Endothelial cell (in vitro differentiated cells): ENCODE results near the gene EPSTI1. TPM values are rescaled to one million over a fixed set of nuclear protein-coding genes. Genes with fewer than 3 reads are reported as not detected.

Experiments
- DNase-seq: peaks from one replicate; pipeline ENCODE4 v3.0.0; 2021; ENCODE audit warnings: low spot score
- H3K27ac Mint-ChIP-seq: one replicate; pipeline ENCODE4 v1.8.0; 2021; ENCODE audit warnings: mixed read lengths, inconsistent platforms; ENCODE audit not compliant: unreplicated experiment
- H3K27me3 Mint-ChIP-seq: one replicate; pipeline ENCODE4 v1.8.0; 2021; ENCODE audit warnings: mild to moderate bottlenecking, moderate library complexity, mixed read lengths, inconsistent platforms; ENCODE audit not compliant: unreplicated experiment
- H3K36me3 Mint-ChIP-seq: one replicate; pipeline ENCODE4 v1.8.0; 2021; ENCODE audit warnings: mild to moderate bottlenecking, low read depth, mixed read lengths, inconsistent platforms; ENCODE audit not compliant: unreplicated experiment
- H3K4me1 Mint-ChIP-seq: one replicate; pipeline ENCODE4 v1.8.0; 2021; ENCODE audit warnings: mild to moderate bottlenecking, mixed read lengths, inconsistent platforms; ENCODE audit not compliant: unreplicated experiment
- H3K4me3 Mint-ChIP-seq: one replicate; pipeline ENCODE4 v1.8.0; 2021; ENCODE audit warnings: mild to moderate bottlenecking, mixed read lengths, inconsistent platforms; ENCODE audit not compliant: unreplicated experiment
- H3K9me3 Mint-ChIP-seq: one replicate; pipeline ENCODE4 v1.8.0; 2021; ENCODE audit warnings: mixed read lengths, inconsistent platforms; ENCODE audit not compliant: unreplicated experiment
- total RNA-seq: library from RNA; stranded (reverse); fragmentation: NEBNext Ultra II Directional; extraction: Animal tissue kit (Norgen Biotek cat#: 25700); gene quantifications from one replicate; pipeline ENCODE4 v1.2.1, GENCODE V29; 2021; ENCODE audit not compliant: unreplicated experiment
- TF ChIP-seq, protein P1 (sequence below): fragments of 200-600 bp; sonication (generic); IDR thresholded peaks from one replicate; pipeline ENCODE4 v1.5.0; 2021; ENCODE audit warnings: antibody characterized with exemption; ENCODE audit not compliant: unreplicated experiment

Gene EPSTI1
- total RNA-seq, 1 donor from 2014 or later, result 0.77 TPM

DNA sequence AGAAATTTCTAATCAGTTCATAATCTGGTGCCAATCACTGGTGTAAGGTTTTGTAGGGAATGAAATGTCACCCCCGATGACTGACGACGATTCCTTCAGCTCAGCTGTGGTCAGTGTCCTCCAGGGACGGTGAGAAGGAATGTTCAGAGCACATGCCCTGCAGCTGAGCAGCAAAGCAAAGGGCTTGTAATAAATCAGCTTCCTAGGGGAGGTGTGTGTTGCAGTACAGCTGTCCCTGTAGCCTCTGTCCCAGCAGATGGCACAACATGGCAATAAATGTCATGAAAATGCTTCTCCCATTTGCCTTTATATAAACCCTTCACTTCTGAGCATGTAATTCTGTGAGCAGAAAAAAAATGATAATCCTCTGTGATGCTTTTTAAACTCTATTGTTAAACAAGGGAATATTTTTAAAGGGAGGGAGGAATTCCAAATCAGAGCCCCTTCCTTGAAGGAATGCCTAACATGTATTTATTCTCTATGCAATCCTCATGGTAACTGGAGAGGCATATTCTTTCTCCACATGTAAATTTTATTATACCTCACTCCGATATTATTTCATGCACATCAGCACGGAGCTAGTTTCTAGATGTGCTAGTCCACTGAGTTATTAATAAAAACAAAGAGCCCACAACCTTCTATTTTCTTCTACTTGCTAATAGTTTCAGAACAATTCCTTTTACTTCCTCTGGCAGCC, 108.1 kb downstream of the EPSTI1 start:
- no peak for DNase-seq
- TF ChIP-seq, protein P1, sequence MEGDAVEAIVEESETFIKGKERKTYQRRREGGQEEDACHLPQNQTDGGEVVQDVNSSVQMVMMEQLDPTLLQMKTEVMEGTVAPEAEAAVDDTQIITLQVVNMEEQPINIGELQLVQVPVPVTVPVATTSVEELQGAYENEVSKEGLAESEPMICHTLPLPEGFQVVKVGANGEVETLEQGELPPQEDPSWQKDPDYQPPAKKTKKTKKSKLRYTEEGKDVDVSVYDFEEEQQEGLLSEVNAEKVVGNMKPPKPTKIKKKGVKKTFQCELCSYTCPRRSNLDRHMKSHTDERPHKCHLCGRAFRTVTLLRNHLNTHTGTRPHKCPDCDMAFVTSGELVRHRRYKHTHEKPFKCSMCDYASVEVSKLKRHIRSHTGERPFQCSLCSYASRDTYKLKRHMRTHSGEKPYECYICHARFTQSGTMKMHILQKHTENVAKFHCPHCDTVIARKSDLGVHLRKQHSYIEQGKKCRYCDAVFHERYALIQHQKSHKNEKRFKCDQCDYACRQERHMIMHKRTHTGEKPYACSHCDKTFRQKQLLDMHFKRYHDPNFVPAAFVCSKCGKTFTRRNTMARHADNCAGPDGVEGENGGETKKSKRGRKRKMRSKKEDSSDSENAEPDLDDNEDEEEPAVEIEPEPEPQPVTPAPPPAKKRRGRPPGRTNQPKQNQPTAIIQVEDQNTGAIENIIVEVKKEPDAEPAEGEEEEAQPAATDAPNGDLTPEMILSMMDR, result no peak
- Mint-ChIP-seq H3K4me1 (peaks cover 20% of the 10 kb centered on the region), H3K9me3 (no peaks in the 10 kb centered on the region), H3K27me3 (peaks cover 5% of the 10 kb centered on the region), H3K36me3 (no peaks in the 10 kb centered on the region), H3K4me3 (no peak overlapping the region), H3K27ac (no peak overlapping the region)

- TF ChIP-seq, protein P1, result no peak
- Mint-ChIP-seq H3K27me3 (peaks cover 7% of the 10 kb centered on the region), H3K4me3 (no peak overlapping the region), H3K9me3 (no peaks in the 10 kb centered on the region), H3K36me3 (no peaks in the 10 kb centered on the region), H3K27ac (no peak overlapping the region), H3K4me1 (peaks cover 20% of the 10 kb centered on the region)
- no peak for DNase-seq
Observed at GRCh38 chr13:42883142-42883541, 108.9 kb downstream of the EPSTI1 start.

DNA sequence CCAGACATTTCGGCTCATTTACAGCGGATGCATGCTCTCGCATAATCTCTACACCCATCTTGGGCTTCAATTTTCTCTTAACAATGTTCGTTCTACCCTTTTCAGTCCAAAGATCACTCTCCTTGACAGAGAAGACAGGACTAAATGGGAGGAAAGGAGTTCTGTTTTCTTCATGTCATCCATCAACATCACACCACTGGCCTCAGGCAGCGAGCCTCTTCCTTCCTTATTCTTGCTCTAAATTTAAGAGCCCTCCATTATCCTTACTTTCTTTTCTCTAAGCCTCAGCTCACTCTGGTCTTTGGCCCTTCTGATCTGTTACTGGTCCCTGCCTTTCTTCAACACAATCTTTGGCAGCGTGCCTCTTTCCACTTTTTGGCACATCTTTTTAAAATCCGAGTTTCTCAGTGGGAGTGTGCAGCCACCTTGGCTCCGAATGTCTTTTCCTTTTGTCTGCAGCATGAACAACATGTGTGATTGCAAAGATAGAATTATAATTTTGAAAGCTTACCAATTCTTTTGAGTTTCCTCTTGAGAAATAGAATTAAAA, 111.9 kb downstream of the EPSTI1 start:
- no peak overlapping the region for H3K4me3 Mint-ChIP-seq
- no peaks in the 10 kb centered on the region for H3K36me3 Mint-ChIP-seq
- H3K27ac Mint-ChIP-seq, result no peak overlapping the region
- TF ChIP-seq, protein P1, result no peak
- H3K27me3 Mint-ChIP-seq, result peaks cover 7% of the 10 kb centered on the region
- H3K9me3 Mint-ChIP-seq, result no peaks in the 10 kb centered on the region
- no peak for DNase-seq
- H3K4me1 Mint-ChIP-seq, result peaks cover 31% of the 10 kb centered on the region

DNA sequence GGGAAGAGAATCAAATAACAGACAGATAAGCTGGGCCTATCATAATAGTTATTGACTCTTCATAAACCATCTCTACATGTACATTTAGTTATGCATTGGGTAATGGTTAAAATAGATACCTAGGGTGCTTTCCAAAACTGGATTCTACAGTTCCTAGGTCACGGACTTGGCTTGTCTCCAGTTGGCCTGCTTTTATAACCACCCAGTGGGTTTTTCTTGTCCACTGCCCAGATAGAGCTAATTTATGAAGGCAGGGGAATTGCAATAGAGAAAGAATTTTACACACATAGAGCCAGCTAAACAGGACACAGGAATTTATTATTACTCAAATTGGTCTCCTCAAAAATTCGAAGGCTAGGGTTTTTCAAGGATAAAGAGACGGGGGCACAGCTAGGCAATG, 113.3 kb downstream of the EPSTI1 start:
- Mint-ChIP-seq H3K27ac (no peak overlapping the region), H3K4me1 (peaks cover 29% of the 10 kb centered on the region), H3K4me3 (no peak overlapping the region), H3K9me3 (no peaks in the 10 kb centered on the region), H3K36me3 (no peaks in the 10 kb centered on the region), H3K27me3 (peaks cover 7% of the 10 kb centered on the region)
- TF ChIP-seq, protein P1, result no peak
- no peak for DNase-seq

DNA sequence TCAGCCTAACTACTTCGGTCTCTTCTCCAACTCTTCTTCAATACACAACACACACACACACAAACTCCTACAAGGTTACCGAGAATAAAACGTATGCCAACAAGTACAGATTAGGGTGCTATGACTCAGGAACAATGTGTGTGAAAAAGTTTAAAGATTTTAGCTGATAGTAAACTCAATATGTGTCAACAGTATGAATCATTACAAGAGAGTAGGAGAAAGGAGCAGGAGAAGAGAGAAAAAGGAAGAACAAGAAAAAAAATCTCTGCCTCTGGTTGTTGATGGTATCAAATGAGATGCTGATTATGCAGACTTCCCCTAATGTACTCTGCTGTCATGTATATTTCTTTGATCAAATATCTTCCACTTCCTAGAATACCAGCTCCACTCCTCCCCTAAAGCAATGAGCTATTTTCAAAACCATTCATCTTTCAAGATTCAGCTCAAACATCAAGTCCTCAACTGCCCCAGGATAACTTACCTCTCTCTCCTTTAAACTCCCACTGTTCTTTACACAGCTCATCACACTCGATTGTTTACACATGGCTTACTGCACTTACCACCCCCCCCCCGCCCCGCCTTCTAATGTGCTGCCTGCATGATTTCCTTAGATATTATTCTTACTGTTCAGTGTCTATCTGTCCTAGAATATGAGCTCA, 115.0 kb downstream of the EPSTI1 start:
- no peak overlapping the region for H3K27ac Mint-ChIP-seq
- TF ChIP-seq, protein P1, result no peak
- DNase-seq, result no peak
- peaks cover 35% of the 10 kb centered on the region for H3K4me1 Mint-ChIP-seq
- H3K36me3 Mint-ChIP-seq, result no peaks in the 10 kb centered on the region
- H3K9me3 Mint-ChIP-seq, result no peaks in the 10 kb centered on the region
- H3K27me3 Mint-ChIP-seq, result peaks cover 7% of the 10 kb centered on the region
- no peak overlapping the region for H3K4me3 Mint-ChIP-seq
